Coronary artery (tissue), 2 donors: ENCODE results near the gene NOS3.

Experiments used
- DNase-seq: peaks from one replicate; pipeline ENCODE4 v3.0.0-alpha.2; 2017; ENCODE audit warnings: low spot score
- H3K27ac ChIP-seq, 2 donors: fragments of 200-600 bp; sonication (generic); one replicate each; pipeline ENCODE4 v1.5.1; 2016 to 2019
- H3K4me3 ChIP-seq: fragments of 200-600 bp; sonication (generic); 2 replicates; pipeline ENCODE4 v1.5.1; 2016; ENCODE audit warnings: mild to moderate bottlenecking, moderate library complexity
- CTCF ChIP-seq: fragments of 200-600 bp; sonication (generic); IDR thresholded peaks from one replicate; pipeline ENCODE4 v1.5.1; 2019; ENCODE audit warnings: antibody characterized with exemption

The NOS3 gene

GRCh38 chr7:151005566-151005965 is 14.7 kb downstream of the NOS3 start:
- DNase-seq: no peak
- TF ChIP-seq CTCF: no peak
- Histone ChIP-seq H3K27ac (no peak overlapping the region), H3K4me3 (no peak overlapping the region)

- no peak for DNase-seq
- no peak overlapping the region for H3K4me3 ChIP-seq
- no peak for TF ChIP-seq CTCF
- H3K27ac ChIP-seq: peak overlapping the region in 1 of 2 donors; percentile 7
Measured at GRCh38 chr7:151006590-151007300, 15.9 kb downstream of the NOS3 start.

GRCh38 chr7:151007469-151007898 is 16.7 kb downstream of the NOS3 start:
- Histone ChIP-seq H3K27ac (peak overlapping the region in 1 of 2 donors; percentile 7), H3K4me3 (no peak overlapping the region)
- TF ChIP-seq CTCF: no peak
- no peak for DNase-seq

- TF ChIP-seq CTCF: no peak
- peak overlapping the region; percentile 55 for H3K4me3 ChIP-seq
- DNase-seq: no peak
- peak overlapping the region in 1 of 2 donors; percentile 37 for H3K27ac ChIP-seq
Measured at GRCh38 chr7:151008143-151008510, 17.3 kb downstream of the NOS3 start.

- DNase-seq: no peak
- peak; percentile 50 for TF ChIP-seq CTCF
- Histone ChIP-seq H3K4me3 (peak overlapping the region; percentile 55), H3K27ac (peak overlapping the region in 1 of 2 donors; percentile 37)
Measured at GRCh38 chr7:151008511-151009323, 17.9 kb downstream of the NOS3 start.

- no peak for TF ChIP-seq CTCF
- DNase-seq: no peak
Measured at GRCh38 chr7:151009327-151010036, 18.7 kb downstream of the NOS3 start.

More at GRCh38 chr7:151009327-151010036, 18.7 kb downstream of the NOS3 start:
- Histone ChIP-seq H3K27ac (no peak overlapping the region), H3K4me3 (no peak overlapping the region)
